Colon (tissue), 2 donors: ENCODE data around the gene RPUSD3.

Experiments used
- FAIRE-seq: peaks from 2 replicates; lab custom pipeline; 2012; peaks lifted over from hg19 to GRCh38; lab: Jason Lieb, UNC
- donor health status: control.
- donor health status: control.

RPUSD3 gene

DNA sequence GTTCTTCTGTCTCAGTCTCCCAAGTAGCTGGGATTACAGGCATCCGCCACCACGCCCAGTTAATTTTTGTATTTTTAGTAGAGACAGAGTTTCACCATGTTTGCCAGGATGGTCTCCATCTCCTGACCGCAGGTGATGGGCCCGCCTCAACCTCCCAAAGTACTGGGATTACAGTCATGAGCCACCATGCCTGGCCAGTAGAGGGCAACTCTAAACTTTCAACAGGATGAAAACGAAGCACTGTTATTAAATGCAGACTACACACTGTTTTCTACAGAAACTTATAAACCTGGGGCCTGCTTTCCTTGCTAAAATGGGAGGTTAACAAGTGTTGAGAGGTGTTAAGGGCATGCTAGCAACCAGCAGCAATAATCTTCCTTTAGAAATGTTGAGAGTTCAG, 43.3 kb downstream of the RPUSD3 start:
- FAIRE-seq = no peak

GRCh38 chr3:9797196-9797945, 46.4 kb downstream of the RPUSD3 start:
- FAIRE-seq = no peak

- no peak for FAIRE-seq
These were observed 48.6 kb downstream of the RPUSD3 start for GRCh38 chr3:9795207-9795606.

DNA sequence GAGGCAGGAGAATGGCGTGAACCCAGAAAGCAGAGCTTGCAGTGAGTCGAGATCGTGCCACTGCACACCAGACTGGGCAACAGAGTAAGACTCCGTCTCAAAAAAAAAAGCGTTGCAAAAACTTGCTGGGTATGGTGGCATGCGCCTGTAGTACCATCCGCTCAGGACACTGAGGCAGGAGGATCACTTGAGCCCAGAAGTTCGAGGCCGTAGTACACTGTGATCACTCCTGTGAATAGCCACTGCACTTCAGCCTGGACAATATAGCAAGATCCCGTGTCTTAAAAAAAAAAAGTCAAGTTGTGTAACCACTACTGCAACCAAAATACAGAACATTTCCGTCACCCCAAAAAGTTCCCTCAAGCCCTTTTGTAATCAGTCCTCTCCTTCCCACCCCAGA, 49.4 kb downstream of the RPUSD3 start:
- FAIRE-seq = no peak

DNA sequence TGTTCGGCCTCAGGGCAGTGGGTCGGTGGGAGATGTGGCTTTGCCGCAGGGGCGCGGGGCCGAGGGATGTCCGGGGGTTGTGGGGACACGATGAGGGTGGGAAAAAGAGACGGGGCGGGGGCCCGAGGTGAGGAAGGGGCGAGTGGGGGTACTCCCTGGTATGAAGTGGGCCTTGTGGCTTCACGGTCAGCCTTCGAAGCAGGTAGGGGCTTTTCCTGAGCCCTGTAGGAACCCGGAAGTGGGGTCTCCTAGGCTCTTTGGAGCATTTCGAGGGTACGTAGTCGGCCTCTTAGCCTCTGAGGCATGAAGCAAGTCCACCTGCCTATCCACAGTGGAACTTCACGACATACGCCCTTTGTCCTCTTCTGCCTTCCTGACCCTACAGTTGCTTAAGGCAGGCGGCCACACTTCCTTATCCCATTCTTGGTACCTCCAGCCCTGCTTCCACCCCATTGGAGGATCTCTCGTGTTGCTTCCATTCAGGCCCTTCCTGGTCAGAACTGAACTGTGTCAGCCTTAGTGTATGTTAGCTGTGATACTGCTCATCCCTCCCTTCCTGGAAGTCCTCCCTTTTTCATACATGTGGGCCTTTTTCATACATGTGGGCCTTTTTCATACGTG, 50.5 kb downstream of the RPUSD3 start:
- no peak for FAIRE-seq

GRCh38 chr3:9792405-9793160, 51.2 kb downstream of the RPUSD3 start, which contains the start of the genes ARPC4 and TADA3:
TSS of gene ARPC4 (plus strand) at chr3:9793082. CDS start at chr3:9793122, 40 bp downstream.
TSS of gene TADA3 (minus strand) at chr3:9792473. CDS start at chr3:9791466, 1,007 bp downstream.
- no peak for FAIRE-seq

- FAIRE-seq = no peak
These were observed 51.9 kb downstream of the RPUSD3 start for GRCh38 chr3:9791790-9792404.

- no peak for FAIRE-seq
These were observed 52.7 kb downstream of the RPUSD3 start for GRCh38 chr3:9791127-9791526.
